Hepatocyte (in vitro differentiated cells): ENCODE results near the gene PPP1R27.

Experiments used
- CTCF ChIP-seq: fragments of 200-600 bp; sonication (generic); IDR thresholded peaks from 2 replicates; pipeline ENCODE4 v1.5.1; 2016; ENCODE audit warnings: antibody characterized with exemption, mild to moderate bottlenecking; ENCODE audit not compliant: poor library complexity
- EZH2 ChIP-seq: fragments of 200-600 bp; sonication (generic); IDR thresholded peaks from 2 replicates; pipeline ENCODE4 v1.6.1; 2016; ENCODE audit warnings: antibody characterized with exemption, mild to moderate bottlenecking, borderline replicate concordance
- EZH2phosphoT487 ChIP-seq: fragments of 200-600 bp; sonication (generic); IDR thresholded peaks from one replicate; pipeline ENCODE4 v1.6.1; 2018; ENCODE audit warnings: antibody characterized with exemption, mild to moderate bottlenecking, low read depth, moderate library complexity; ENCODE audit not compliant: unreplicated experiment, severe bottlenecking

DNA sequence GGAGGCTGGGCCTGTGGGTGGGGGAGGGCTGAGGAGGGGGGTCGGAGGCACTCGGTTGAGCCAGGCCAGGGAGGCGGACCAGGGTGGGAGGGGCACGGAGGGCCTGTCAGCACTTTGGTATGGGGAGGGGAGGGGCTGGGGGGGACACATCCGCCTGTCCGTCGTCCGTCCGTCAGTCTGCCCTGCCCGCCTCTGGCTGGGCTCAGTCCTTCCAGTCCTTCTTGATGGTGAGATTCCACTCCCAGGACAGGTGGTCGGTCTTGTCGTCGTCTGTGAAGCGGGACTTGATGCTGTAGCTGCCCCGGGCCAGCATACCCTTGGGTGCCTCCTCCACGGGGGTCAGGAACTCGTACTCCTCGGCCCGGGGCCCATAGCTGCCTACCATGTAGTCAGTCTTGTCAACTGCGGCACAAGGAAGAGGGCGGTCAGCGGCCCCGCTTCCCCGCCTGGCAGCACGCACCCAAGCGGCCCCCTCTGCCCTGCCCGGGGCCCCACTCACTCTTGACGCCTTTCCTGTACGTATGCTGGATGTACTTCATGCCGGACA is 33.9 kb upstream of the PPP1R27 start:
- TF ChIP-seq EZH2 (no peak), CTCF (no peak), EZH2phosphoT487 (no peak)
